ENCODE measurements around the gene PPP2R2C. TPM values are rescaled to one million over a fixed set of nuclear protein-coding genes. Genes with fewer than 3 reads are reported as not detected.

PPP2R2C gene
- polyA plus RNA-seq, 1 donor (not counting 4 experiments of a cell fraction or from before 2014, with no cell fraction given): 12.3 TPM

DNA sequence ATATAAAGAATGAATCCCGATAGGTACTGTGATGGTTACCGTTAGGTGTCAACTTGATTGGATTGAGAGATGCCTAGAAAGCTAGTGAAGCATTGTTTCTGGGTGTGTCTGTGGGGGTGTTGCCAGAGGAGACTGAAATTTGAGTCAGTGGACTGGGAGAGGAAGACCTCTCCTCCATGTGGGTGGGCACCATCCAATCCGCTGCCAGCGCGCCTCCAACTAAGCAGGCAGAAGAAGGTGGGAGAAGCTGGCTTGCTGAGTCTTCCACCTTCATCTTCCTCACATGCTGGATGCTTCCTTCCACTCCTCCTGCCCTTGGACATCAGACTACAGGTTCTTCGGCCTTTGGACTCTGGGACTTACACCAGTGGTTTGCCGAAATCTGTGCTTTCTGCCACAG, 162.6 kb downstream of the PPP2R2C start:
- Histone ChIP-seq H2AFZ (ENCODE audit: control insufficient read depth, low read length) (no peak overlapping the region), H3K27me3 (ENCODE audit: control insufficient read depth, extremely low read depth, insufficient read depth, low read length) (peaks cover 29% of the 10 kb centered on the region), H3K9ac (ENCODE audit: control insufficient read depth, extremely low read depth, insufficient read depth, low read length) (no peak overlapping the region), H3K4me2 (ENCODE audit: control insufficient read depth, extremely low read depth, insufficient read depth, low read depth, low read length) (no peak overlapping the region), H3K79me2 (ENCODE audit: control insufficient read depth, insufficient read depth, low read length) (no peaks in the 10 kb centered on the region), H3K4me1 (ENCODE audit: control insufficient read depth, extremely low read depth, insufficient read depth, low read length) (no peaks in the 10 kb centered on the region), H3K9me3 (ENCODE audit: control insufficient read depth, low read depth, low read length) (no peaks in the 10 kb centered on the region), H3K27ac (ENCODE audit: control insufficient read depth, insufficient read depth, low read length) (no peak overlapping the region), H4K20me1 (ENCODE audit: control insufficient read depth, extremely low read depth, insufficient read depth, low read length) (no peaks in the 10 kb centered on the region), H3K9me1 (ENCODE audit: control insufficient read depth, extremely low read depth, insufficient read depth, low read length) (no peaks in the 10 kb centered on the region), H3K4me3 (ENCODE audit: control insufficient read depth in 2 of 3, extremely low read depth in 1 of 3, insufficient read depth in 2 of 3, low read depth in 1 of 3, low read length in 3 of 3) (no peak overlapping the region), H3K36me3 (ENCODE audit: control insufficient read depth in 2 of 2, extremely low read depth in 1 of 2, insufficient read depth in 2 of 2, low read length in 2 of 2) (no peaks in the 10 kb centered on the region)
- FAIRE-seq (no peak), DNase-seq (ENCODE audit: low read depth, low spot score) (no peak)
- TF ChIP-seq, protein P1, sequence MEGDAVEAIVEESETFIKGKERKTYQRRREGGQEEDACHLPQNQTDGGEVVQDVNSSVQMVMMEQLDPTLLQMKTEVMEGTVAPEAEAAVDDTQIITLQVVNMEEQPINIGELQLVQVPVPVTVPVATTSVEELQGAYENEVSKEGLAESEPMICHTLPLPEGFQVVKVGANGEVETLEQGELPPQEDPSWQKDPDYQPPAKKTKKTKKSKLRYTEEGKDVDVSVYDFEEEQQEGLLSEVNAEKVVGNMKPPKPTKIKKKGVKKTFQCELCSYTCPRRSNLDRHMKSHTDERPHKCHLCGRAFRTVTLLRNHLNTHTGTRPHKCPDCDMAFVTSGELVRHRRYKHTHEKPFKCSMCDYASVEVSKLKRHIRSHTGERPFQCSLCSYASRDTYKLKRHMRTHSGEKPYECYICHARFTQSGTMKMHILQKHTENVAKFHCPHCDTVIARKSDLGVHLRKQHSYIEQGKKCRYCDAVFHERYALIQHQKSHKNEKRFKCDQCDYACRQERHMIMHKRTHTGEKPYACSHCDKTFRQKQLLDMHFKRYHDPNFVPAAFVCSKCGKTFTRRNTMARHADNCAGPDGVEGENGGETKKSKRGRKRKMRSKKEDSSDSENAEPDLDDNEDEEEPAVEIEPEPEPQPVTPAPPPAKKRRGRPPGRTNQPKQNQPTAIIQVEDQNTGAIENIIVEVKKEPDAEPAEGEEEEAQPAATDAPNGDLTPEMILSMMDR (optimal IDR thresholded peaks at IDR 0.05 in 1 of 3, IDR thresholded peaks at IDR 0.05 in 1 of 3, conservative IDR thresholded peaks at IDR 0.05 in 1 of 3; ENCODE audit: extremely low read depth in 1 of 3, insufficient read depth in 2 of 3, low read length in 3 of 3): no peak
- peak; percentile 29 for TF ChIP-seq EZH2 (IDR thresholded peaks at IDR 0.05; ENCODE audit: low read length)
- dilution Hi-C loops (cut with MboI; ENCODE audit: extremely low pct_ligation_motif_present, low sequenced_read_pairs): no loop called here

DNA sequence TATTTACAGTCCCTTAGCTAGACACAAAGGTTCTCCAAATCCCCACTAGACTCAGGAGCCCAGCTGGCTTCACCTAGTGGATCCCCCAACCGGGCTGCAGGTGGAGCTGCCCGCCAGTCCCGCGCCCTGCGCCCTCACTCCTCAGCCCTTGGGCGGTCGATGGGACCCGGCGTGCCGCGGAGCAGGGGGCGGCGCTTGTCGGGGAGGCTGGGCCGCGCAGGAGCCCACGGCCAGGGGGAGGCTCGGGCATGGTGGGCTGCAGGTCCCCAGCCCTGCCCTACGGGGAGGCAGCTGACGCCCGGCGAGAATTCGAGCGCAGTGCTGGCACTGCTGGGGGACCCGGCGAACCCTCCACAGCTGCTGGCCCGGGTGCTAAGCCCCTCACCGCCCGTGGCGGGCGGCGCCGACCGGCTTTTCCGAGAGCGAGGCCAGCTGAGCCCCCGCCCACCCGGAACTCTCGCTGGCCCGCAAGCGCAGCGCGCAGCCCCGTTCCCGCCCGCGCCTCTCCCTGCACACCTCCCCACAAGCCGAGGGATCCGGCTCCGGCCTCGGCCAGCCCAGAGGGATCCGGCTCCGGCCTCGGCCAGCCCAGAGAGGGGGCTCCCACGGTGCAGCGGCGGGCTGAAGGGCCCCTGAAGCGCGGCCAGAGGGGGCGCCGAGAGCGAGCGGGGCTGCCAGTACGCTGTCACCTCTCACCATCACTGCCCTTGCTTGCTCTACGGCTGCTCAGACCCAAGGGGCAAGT, 163.3 kb downstream of the PPP2R2C start:
- H3K4me3 ChIP-seq (ENCODE audit: control insufficient read depth in 2 of 3, extremely low read depth in 1 of 3, insufficient read depth in 2 of 3, low read depth in 1 of 3, low read length in 3 of 3): peak overlapping the region in 1 of 3 experiments; percentile 28
- no peak for FAIRE-seq
- no peak for DNase-seq (ENCODE audit: low read depth, low spot score)

More for the DNA sequence above, 163.3 kb downstream of the PPP2R2C start:
- Histone ChIP-seq H3K9ac (ENCODE audit: control insufficient read depth, extremely low read depth, insufficient read depth, low read length) (no peak overlapping the region), H3K27me3 (ENCODE audit: control insufficient read depth, extremely low read depth, insufficient read depth, low read length) (peaks cover 29% of the 10 kb centered on the region), H3K36me3 (ENCODE audit: control insufficient read depth in 2 of 2, extremely low read depth in 1 of 2, insufficient read depth in 2 of 2, low read length in 2 of 2) (no peaks in the 10 kb centered on the region), H4K20me1 (ENCODE audit: control insufficient read depth, extremely low read depth, insufficient read depth, low read length) (no peaks in the 10 kb centered on the region), H3K27ac (ENCODE audit: control insufficient read depth, insufficient read depth, low read length) (no peak overlapping the region), H3K9me1 (ENCODE audit: control insufficient read depth, extremely low read depth, insufficient read depth, low read length) (no peaks in the 10 kb centered on the region), H3K79me2 (ENCODE audit: control insufficient read depth, insufficient read depth, low read length) (no peaks in the 10 kb centered on the region), H3K4me1 (ENCODE audit: control insufficient read depth, extremely low read depth, insufficient read depth, low read length) (no peaks in the 10 kb centered on the region), H2AFZ (ENCODE audit: control insufficient read depth, low read length) (no peak overlapping the region), H3K4me2 (ENCODE audit: control insufficient read depth, extremely low read depth, insufficient read depth, low read depth, low read length) (peak overlapping the region; percentile 5), H3K9me3 (ENCODE audit: control insufficient read depth, low read depth, low read length) (no peaks in the 10 kb centered on the region)
- TF ChIP-seq, protein P1 (optimal IDR thresholded peaks at IDR 0.05 in 1 of 3, IDR thresholded peaks at IDR 0.05 in 1 of 3, conservative IDR thresholded peaks at IDR 0.05 in 1 of 3; ENCODE audit: extremely low read depth in 1 of 3, insufficient read depth in 2 of 3, low read length in 3 of 3): no peak
- TF ChIP-seq EZH2 (IDR thresholded peaks at IDR 0.05; ENCODE audit: low read length): no peak
- dilution Hi-C loops (cut with MboI; ENCODE audit: extremely low pct_ligation_motif_present, low sequenced_read_pairs): no loop called here
